DND-41 (cell line): ENCODE data around the gene GRAP2.

ENCODE experiments used
- ATAC-seq: fragments of 200-7000 bp; cut with Tn5 transposase; 3 replicates; pipeline ENCODE4 v1.9.1; 2021; ENCODE audit warnings: low read depth; ENCODE audit not compliant: insufficient read depth
- DNase-seq: peaks from one replicate; pipeline ENCODE4 v3.0.0-alpha.2; 2020
- H2AFZ ChIP-seq: 2 replicates; pipeline ENCODE4 v1.6.0; 2012; ENCODE audit warnings: low read depth, low read length
- H3K27ac ChIP-seq: 2 replicates; pipeline ENCODE4 v1.5.1; 2012; ENCODE audit warnings: low read length, inconsistent platforms
- H3K27me3 ChIP-seq: fragments of 200-600 bp; sonication (generic); 2 replicates; pipeline ENCODE4 v1.6.0; 2012; ENCODE audit warnings: low read length, mild to moderate bottlenecking, inconsistent platforms; ENCODE audit not compliant: insufficient read depth, poor library complexity
- H3K36me3 ChIP-seq: 2 replicates; pipeline ENCODE4 v1.5.1; 2012; ENCODE audit warnings: low read length, inconsistent platforms; ENCODE audit not compliant: insufficient read depth
- H3K4me1 ChIP-seq: 2 replicates; pipeline ENCODE4 v1.5.1; 2012; ENCODE audit warnings: mild to moderate bottlenecking, low read length; ENCODE audit not compliant: insufficient read depth
- H3K4me2 ChIP-seq: 2 replicates; pipeline ENCODE4 v1.6.0; 2012; ENCODE audit warnings: mild to moderate bottlenecking, moderate library complexity, low read length, inconsistent platforms; ENCODE audit not compliant: insufficient read depth
- H3K4me3 ChIP-seq, 2 experiments: fragments of 200-600 bp in 1 of 2; shearing (Covaris generic) in 1 of 2; 2 replicates each; pipeline ENCODE4 v1.5.1; 2012 to 2016; ENCODE audit warnings: inconsistent platforms in 2 of 2, low read length in 2 of 2, mild to moderate bottlenecking in 2 of 2, low read depth in 1 of 2, moderate library complexity in 1 of 2
- H3K79me2 ChIP-seq: 2 replicates; pipeline ENCODE4 v1.6.0; 2012; ENCODE audit warnings: low read length, inconsistent platforms; ENCODE audit not compliant: insufficient read depth
- H3K9ac ChIP-seq: 2 replicates; pipeline ENCODE4 v1.6.0; 2012; ENCODE audit warnings: low read depth, mild to moderate bottlenecking, inconsistent platforms, low read length, moderate library complexity
- H3K9me3 ChIP-seq: 2 replicates; pipeline ENCODE4 v1.5.1; 2012; ENCODE audit warnings: low read length, moderate library complexity, mild to moderate bottlenecking, inconsistent platforms; ENCODE audit not compliant: insufficient read depth, severe bottlenecking
- H4K20me1 ChIP-seq: 2 replicates; pipeline ENCODE4 v1.6.0; 2012; ENCODE audit warnings: low read length; ENCODE audit not compliant: insufficient read depth
- EZH2 ChIP-seq: IDR thresholded peaks from 3 replicates; pipeline ENCODE4 v1.6.1; 2012; ENCODE audit warnings: borderline replicate concordance, low read depth, mild to moderate bottlenecking, moderate library complexity, low read length, inconsistent platforms; ENCODE audit not compliant: severe bottlenecking
- TF ChIP-seq, protein P1 (sequence below): IDR thresholded peaks from 2 replicates; pipeline ENCODE4 v1.5.1; 2012; ENCODE audit warnings: borderline replicate concordance, low read length, moderate library complexity, mild to moderate bottlenecking; ENCODE audit not compliant: poor library complexity, severe bottlenecking; ENCODE audit errors: extremely low read depth

Gene GRAP2

DNA sequence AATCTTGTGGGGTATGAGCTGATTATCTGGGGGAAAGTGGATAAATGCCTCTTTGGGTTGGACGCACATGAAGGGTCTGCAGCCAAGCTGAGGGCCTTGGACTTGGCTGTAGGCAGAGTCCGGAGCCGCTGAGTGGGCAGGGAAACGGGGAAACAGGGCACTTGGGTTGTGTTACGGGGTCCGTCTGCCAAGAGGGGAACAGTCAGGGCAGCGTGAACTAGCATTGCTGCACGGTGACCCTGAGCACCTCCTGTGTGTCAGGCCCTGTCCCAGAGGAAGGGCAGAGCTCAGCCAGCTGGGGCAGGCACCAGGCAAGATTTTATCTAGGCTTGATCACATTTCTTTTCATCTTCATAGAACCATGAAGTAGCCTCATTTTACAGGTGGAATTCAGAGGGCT is 105.8 kb downstream of the GRAP2 start:
- no peaks in the 10 kb centered on the region for H3K36me3 ChIP-seq
- H3K79me2 ChIP-seq = no peaks in the 10 kb centered on the region
- ATAC-seq (peak; percentile 29; the same call in 1 of the 3 replicates), DNase-seq (no peak)
- H3K27me3 ChIP-seq = no peaks in the 10 kb centered on the region
- H3K27ac ChIP-seq = no peak overlapping the region
- TF ChIP-seq, protein P1, sequence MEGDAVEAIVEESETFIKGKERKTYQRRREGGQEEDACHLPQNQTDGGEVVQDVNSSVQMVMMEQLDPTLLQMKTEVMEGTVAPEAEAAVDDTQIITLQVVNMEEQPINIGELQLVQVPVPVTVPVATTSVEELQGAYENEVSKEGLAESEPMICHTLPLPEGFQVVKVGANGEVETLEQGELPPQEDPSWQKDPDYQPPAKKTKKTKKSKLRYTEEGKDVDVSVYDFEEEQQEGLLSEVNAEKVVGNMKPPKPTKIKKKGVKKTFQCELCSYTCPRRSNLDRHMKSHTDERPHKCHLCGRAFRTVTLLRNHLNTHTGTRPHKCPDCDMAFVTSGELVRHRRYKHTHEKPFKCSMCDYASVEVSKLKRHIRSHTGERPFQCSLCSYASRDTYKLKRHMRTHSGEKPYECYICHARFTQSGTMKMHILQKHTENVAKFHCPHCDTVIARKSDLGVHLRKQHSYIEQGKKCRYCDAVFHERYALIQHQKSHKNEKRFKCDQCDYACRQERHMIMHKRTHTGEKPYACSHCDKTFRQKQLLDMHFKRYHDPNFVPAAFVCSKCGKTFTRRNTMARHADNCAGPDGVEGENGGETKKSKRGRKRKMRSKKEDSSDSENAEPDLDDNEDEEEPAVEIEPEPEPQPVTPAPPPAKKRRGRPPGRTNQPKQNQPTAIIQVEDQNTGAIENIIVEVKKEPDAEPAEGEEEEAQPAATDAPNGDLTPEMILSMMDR = no peak
- H3K4me2 ChIP-seq = no peak overlapping the region
- H3K4me1 ChIP-seq = no peaks in the 10 kb centered on the region
- H2AFZ ChIP-seq = no peak overlapping the region
- H4K20me1 ChIP-seq = no peaks in the 10 kb centered on the region
- H3K9ac ChIP-seq = no peak overlapping the region
- H3K9me3 ChIP-seq = no peaks in the 10 kb centered on the region
- no peak overlapping the region for H3K4me3 ChIP-seq

DNA sequence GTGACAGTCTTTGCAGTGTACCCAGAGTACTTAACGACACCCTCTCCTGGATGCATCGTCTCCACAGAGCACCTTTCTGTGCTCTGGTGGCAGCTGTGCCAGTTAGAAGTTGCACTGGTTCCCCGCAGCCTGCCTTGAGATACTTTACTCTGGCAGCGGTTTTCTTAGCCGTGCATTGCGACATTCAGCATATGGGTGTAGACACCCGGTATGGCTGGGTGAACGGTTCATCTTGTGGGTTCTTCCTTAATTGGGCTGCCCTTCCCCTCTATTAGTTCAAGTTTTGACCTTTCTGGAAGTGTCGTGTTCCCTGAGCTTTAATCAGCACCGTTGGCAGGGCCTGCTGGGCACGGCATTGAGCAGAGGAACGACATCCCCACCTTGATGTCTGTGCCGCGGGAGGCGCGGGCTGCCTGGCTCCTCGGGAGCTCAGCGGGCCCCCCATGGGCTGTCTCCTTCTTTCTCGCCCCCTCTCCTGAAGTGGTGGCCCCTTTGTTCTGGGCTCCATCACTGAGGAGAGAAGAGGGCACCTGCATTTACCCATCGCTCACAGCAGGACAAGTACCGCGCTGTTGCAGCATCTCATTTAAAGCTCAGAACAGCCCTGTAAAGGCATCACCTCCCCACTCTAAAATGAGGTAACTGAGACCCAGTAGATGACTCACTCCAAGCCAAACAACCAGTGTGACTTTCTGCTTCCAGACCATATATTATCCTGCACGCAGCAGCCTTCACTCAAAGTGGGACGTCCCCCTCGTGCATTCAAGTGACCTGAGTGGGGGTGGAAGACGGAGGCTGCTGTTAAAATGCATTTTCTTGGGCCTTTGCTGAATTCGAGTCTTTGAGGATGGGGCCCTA is 107.2 kb downstream of the GRAP2 start:
- Histone ChIP-seq H3K4me2 (no peak overlapping the region), H3K4me1 (no peaks in the 10 kb centered on the region), H3K36me3 (no peaks in the 10 kb centered on the region), H2AFZ (no peak overlapping the region), H3K27me3 (no peaks in the 10 kb centered on the region), H3K4me3 (no peak overlapping the region), H3K9me3 (no peaks in the 10 kb centered on the region), H3K9ac (no peak overlapping the region), H3K27ac (no peak overlapping the region), H4K20me1 (no peaks in the 10 kb centered on the region), H3K79me2 (no peaks in the 10 kb centered on the region)
- TF ChIP-seq, protein P1 = no peak
- DNase-seq (no peak), ATAC-seq (no peak; the same call in 2 of the 3 replicates)

DNA sequence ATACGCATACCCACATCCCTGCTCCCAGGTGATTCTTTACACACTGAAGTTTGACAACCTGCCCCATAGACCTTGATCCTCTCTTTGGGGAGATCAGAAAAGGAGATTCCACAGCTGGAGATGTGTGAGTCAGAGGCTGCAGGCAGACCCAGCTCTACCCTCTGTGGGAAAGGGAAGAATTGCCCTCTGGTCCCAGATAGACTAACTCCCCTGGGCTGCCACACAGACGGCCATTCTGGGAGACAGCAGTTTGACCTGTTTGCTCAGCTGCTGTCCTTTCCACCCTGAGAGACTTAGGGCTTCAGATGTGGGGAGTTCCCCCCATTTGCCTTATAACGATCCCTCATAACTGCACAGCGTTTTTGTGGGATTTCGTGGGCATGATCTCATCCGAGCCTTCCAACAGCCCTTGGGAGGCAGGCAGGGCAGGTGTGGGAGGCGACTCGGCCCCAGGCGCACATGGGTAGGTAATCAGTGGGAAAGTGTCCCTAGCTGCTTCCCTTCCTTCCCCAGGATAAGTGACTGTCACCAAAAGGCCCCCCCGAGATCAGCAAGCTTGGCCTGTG is 107.9 kb downstream of the GRAP2 start:
- Histone ChIP-seq H3K9me3 (no peaks in the 10 kb centered on the region), H3K36me3 (no peaks in the 10 kb centered on the region), H3K4me3 (no peak overlapping the region), H3K79me2 (no peaks in the 10 kb centered on the region), H3K27me3 (no peaks in the 10 kb centered on the region), H3K9ac (no peak overlapping the region), H3K4me1 (no peaks in the 10 kb centered on the region), H2AFZ (no peak overlapping the region), H4K20me1 (no peaks in the 10 kb centered on the region), H3K27ac (no peak overlapping the region), H3K4me2 (no peak overlapping the region)
- ATAC-seq = no peak
- no peak for DNase-seq
- TF ChIP-seq, protein P1 = no peak
- TF ChIP-seq EZH2 = no peak
